Calu3 (cell line): ENCODE results near the gene ATXN3. TPM values are rescaled to one million over a fixed set of nuclear protein-coding genes. Genes with fewer than 3 reads are reported as not detected.

Experiments
- BruUV-seq: library from RNA; stranded (reverse); fragments of 400-500 nt; replicated peaks from 2 replicates; lab custom pipeline; 2021; lab: Mats Ljungman, UMichigan
- CTCF ChIA-PET: fragments of 300-600 bp; sonication (Branson Sonifier 250); formaldehyde crosslinking; loops from one replicate; lab custom pipeline; 2022; ENCODE audit warnings: antibody characterized with exemption; lab: Charles Lee
- DNase-seq: peaks from one replicate; pipeline ENCODE4 v3.0.0; 2022
- H3K27ac Mint-ChIP-seq: one replicate; pipeline ENCODE4 v1.8.0; 2022; ENCODE audit warnings: mixed read lengths; ENCODE audit not compliant: unreplicated experiment
- H3K27me3 Mint-ChIP-seq: one replicate; pipeline ENCODE4 v1.8.0; 2022; ENCODE audit warnings: mixed read lengths; ENCODE audit not compliant: unreplicated experiment
- H3K36me3 Mint-ChIP-seq: one replicate; pipeline ENCODE4 v1.8.0; 2022; ENCODE audit warnings: mild to moderate bottlenecking, moderate library complexity, mixed read lengths; ENCODE audit not compliant: insufficient read depth, unreplicated experiment
- H3K4me1 Mint-ChIP-seq: one replicate; pipeline ENCODE4 v1.8.0; 2022; ENCODE audit warnings: mild to moderate bottlenecking, low read depth, mixed read lengths; ENCODE audit not compliant: unreplicated experiment
- H3K4me3 Mint-ChIP-seq: one replicate; pipeline ENCODE4 v1.8.0; 2022; ENCODE audit warnings: mild to moderate bottlenecking, low read depth, moderate library complexity, mixed read lengths; ENCODE audit not compliant: unreplicated experiment
- H3K9me3 Mint-ChIP-seq: one replicate; pipeline ENCODE4 v1.8.0; 2022; ENCODE audit warnings: low read depth, mixed read lengths; ENCODE audit not compliant: unreplicated experiment
- intact Hi-C: fragments of 100-400 bp; cut with micrococcal nuclease; formaldehyde crosslinking; loops from one replicate; pipeline ENCODE4 v1.10.0; 2022; ENCODE audit not compliant: unreplicated experiment
- total RNA-seq: library from RNA; stranded (reverse); gene quantifications from 2 replicates; pipeline ENCODE4 v1.2.3, GENCODE V29; 2022
- TF ChIP-seq, protein P1 (sequence below): fragments of 200-600 bp; IDR thresholded peaks from one replicate; pipeline ENCODE4 v1.8.0; 2022; ENCODE audit warnings: antibody characterized with exemption; ENCODE audit not compliant: unreplicated experiment

The ATXN3 gene
- total RNA-seq, 1 experiment from 2014 or later: 21.8 TPM

DNA sequence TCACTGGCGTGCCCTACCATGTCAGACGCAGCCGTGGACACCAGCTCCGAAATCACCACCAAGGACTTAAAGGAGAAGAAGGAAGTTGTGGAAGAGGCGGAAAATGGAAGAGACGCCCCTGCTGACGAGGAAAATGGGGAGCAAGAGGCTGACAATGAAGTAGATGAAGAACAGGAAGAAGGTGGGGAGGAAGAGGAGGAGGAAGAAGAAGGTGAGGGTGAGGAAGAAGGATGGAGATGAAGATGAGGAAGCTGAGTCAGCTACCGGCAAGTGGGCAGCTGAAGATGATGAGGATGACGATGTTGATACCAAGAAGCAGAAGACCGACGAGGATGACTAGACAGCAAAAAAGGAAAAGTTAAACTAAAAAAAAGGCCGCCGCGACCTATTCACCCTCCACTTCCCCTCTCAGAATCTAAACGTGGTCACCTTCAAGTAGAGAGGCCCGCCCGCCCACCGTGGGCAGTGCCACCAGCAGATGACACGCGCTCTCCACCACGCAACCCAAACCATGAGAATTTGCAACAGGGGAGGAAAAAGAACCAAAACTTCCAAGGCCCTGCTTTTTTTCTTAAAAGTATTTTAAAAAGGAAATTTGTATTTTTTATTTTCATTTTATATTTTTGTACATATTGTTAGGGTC, 79.7 kb downstream of the ATXN3 start:
- CTCF ChIA-PET: no interaction called here
- Mint-ChIP-seq H3K9me3 (no peaks in the 10 kb centered on the region), H3K4me1 (no peaks in the 10 kb centered on the region), H3K27me3 (no peaks in the 10 kb centered on the region), H3K27ac (no peak overlapping the region), H3K4me3 (no peak overlapping the region), H3K36me3 (peaks cover 27% of the 10 kb centered on the region)
- TF ChIP-seq, protein P1, sequence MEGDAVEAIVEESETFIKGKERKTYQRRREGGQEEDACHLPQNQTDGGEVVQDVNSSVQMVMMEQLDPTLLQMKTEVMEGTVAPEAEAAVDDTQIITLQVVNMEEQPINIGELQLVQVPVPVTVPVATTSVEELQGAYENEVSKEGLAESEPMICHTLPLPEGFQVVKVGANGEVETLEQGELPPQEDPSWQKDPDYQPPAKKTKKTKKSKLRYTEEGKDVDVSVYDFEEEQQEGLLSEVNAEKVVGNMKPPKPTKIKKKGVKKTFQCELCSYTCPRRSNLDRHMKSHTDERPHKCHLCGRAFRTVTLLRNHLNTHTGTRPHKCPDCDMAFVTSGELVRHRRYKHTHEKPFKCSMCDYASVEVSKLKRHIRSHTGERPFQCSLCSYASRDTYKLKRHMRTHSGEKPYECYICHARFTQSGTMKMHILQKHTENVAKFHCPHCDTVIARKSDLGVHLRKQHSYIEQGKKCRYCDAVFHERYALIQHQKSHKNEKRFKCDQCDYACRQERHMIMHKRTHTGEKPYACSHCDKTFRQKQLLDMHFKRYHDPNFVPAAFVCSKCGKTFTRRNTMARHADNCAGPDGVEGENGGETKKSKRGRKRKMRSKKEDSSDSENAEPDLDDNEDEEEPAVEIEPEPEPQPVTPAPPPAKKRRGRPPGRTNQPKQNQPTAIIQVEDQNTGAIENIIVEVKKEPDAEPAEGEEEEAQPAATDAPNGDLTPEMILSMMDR: no peak
- intact Hi-C loops: no loop called here
- no peak for DNase-seq
- BruUV-seq: no TSS peak

DNA sequence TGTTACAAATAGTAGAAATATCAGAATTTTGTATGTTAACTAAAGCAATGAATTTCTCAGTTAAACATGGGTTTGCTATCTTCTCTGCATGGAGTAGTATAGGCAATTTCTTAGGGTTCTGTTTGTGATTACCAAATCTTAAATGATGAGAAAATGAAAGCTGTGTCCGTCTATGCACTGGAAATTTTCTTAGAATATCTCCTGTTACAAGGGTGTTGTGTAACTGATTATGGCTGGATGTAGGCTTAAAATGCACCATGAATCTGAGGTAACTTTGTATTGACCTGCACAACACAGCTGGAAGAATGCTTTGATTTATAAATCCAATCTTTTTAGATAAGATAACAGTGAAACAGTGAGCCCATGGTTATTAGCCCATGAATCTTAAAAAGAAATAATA, 84.3 kb downstream of the ATXN3 start:
- DNase-seq: no peak
- Mint-ChIP-seq H3K4me3 (no peak overlapping the region), H3K27ac (no peak overlapping the region), H3K36me3 (peaks cover 24% of the 10 kb centered on the region), H3K4me1 (no peaks in the 10 kb centered on the region), H3K9me3 (no peaks in the 10 kb centered on the region), H3K27me3 (no peaks in the 10 kb centered on the region)
- CTCF ChIA-PET: no interaction called here
- intact Hi-C loops: no loop called here
- TF ChIP-seq, protein P1: no peak
- BruUV-seq: no TSS peak

DNA sequence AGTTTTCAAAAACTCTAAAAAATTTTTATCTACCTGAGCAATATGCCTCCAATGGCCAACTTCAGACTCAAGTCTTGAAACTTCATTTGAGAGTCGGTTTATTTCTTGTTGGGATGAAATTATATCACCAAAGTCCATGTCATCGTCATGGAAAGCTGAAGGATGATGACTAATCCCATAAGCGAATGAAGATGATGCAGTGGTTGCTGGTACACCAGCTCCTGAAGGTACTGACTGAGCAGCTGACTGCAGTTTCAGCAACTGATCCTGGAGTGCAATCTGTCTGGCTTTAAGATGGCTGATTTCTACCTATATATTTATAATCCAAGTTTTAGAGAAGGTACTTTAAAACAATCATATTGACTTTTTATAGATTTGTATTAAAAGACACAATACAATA, 84.9 kb downstream of the ATXN3 start:
- BruUV-seq: no TSS peak
- Mint-ChIP-seq H3K4me3 (no peak overlapping the region), H3K27ac (no peak overlapping the region), H3K4me1 (no peaks in the 10 kb centered on the region), H3K36me3 (peaks cover 22% of the 10 kb centered on the region), H3K27me3 (no peaks in the 10 kb centered on the region), H3K9me3 (no peaks in the 10 kb centered on the region)
- no peak for DNase-seq
- TF ChIP-seq, protein P1: no peak
- CTCF ChIA-PET: interaction anchor here (0.6 kb wide), 1 partner anchor 67 kb away, joined by 3 read pairs; no protein-coding TSS in a partner anchor
- intact Hi-C loops: no loop called here

DNA sequence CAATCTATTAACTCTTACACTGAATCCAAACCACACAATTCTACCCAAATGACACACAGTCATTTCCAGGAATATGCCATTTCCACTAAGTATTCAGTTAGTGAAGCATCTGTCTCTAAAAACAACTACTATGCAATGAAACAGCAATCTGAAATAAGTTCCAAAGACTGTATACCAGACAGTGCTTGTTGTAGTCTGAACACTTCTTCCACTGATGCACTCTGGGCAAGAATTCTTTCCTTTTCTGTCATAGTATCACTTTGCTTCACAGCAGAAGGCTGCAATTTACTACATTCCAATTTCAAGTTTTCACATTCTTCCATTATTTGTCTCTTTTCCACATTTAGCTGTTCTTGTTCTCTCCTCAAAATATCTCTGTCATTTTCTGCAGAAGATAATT, 92.3 kb downstream of the ATXN3 start:
- intact Hi-C loops: loop anchor here (10.0 kb wide), 1 partner anchor 189 kb away; no protein-coding TSS in a partner anchor

More for the DNA sequence above, 92.3 kb downstream of the ATXN3 start:
- no peak overlapping the region for H3K4me3 Mint-ChIP-seq
- peaks cover 11% of the 10 kb centered on the region for H3K36me3 Mint-ChIP-seq
- CTCF ChIA-PET: interaction anchor here (0.7 kb wide), 1 partner anchor 1263 kb away, joined by 3 read pairs; no protein-coding TSS in a partner anchor
- H3K9me3 Mint-ChIP-seq: no peaks in the 10 kb centered on the region
- H3K27me3 Mint-ChIP-seq: no peaks in the 10 kb centered on the region
- H3K4me1 Mint-ChIP-seq: no peaks in the 10 kb centered on the region
- DNase-seq: no peak
- H3K27ac Mint-ChIP-seq: no peak overlapping the region
- TF ChIP-seq, protein P1: no peak
- BruUV-seq: no TSS peak
